PC-9 (cell line): ENCODE measurements around the gene PTPRA. TPM values are rescaled to one million over a fixed set of nuclear protein-coding genes. Genes with fewer than 3 reads are reported as not detected.

Experiments
- BruUV-seq: library from RNA; stranded (reverse); fragments of 400-500 nt; replicated peaks from 2 replicates; lab custom pipeline; 2021; lab: Mats Ljungman, UMichigan
- CTCF ChIA-PET: fragments of 300-600 bp; sonication (Branson Sonifier 250); formaldehyde crosslinking; loops from one replicate; lab custom pipeline; 2022; ENCODE audit warnings: antibody characterized with exemption; lab: Charles Lee
- POLR2A ChIA-PET: fragments of 300-600 bp; sonication (Branson Sonifier 250); formaldehyde crosslinking; loops from one replicate; lab custom pipeline; 2022; ENCODE audit warnings: antibody characterized with exemption; ENCODE audit not compliant: unreplicated experiment; lab: Charles Lee
- DNase-seq, 2 experiments: peaks; one replicate each; pipeline versions ENCODE4 v3.0.0 to v3.0.0-alpha.2; 2015 to 2022; ENCODE audit warnings: mixed read lengths in 1 of 2
- H2AFZ ChIP-seq: fragments of 200-600 bp; sonication (generic); 2 replicates; pipeline ENCODE4 v1.8.1; 2017; ENCODE audit warnings: antibody characterized with exemption
- H3F3A ChIP-seq: fragments of 200-600 bp; sonication (generic); 2 replicates; pipeline ENCODE4 v1.8.1; 2017; ENCODE audit warnings: antibody characterized with exemption, mild to moderate bottlenecking, low read depth; ENCODE audit not compliant: insufficient read depth
- H3K27ac ChIP-seq: fragments of 200-600 bp; sonication (generic); 2 replicates; pipeline ENCODE4 v1.6.1; 2016; ENCODE audit warnings: mixed run types
- H3K27me3 ChIP-seq: fragments of 200-600 bp; sonication (generic); 2 replicates; pipeline ENCODE4 v1.6.1; 2016; ENCODE audit warnings: low read depth, mixed run types; ENCODE audit not compliant: insufficient read depth
- H3K36me3 ChIP-seq: fragments of 200-600 bp; sonication (generic); 2 replicates; pipeline ENCODE4 v1.6.1; 2016; ENCODE audit warnings: low read depth, mixed run types
- H3K4me1 ChIP-seq: fragments of 200-600 bp; sonication (generic); replicated peaks from 2 replicates; pipeline ENCODE4 v1.6.1; 2016; ENCODE audit warnings: mixed run types; ENCODE audit not compliant: insufficient read depth
- H3K4me2 ChIP-seq: fragments of 200-600 bp; sonication (generic); 2 replicates; pipeline ENCODE4 v1.6.1; 2017; ENCODE audit warnings: mixed run types
- H3K4me3 ChIP-seq: fragments of 200-600 bp; sonication (generic); 2 replicates; pipeline ENCODE4 v1.6.1; 2016; ENCODE audit warnings: mixed run types
- H3K79me2 ChIP-seq: fragments of 200-600 bp; sonication (generic); 2 replicates; pipeline ENCODE4 v1.6.1; 2017; ENCODE audit warnings: low read depth, mixed run types
- H3K9me2 ChIP-seq: fragments of 200-600 bp; sonication (generic); 2 replicates; pipeline ENCODE4 v1.8.1; 2017; ENCODE audit warnings: mild to moderate bottlenecking; ENCODE audit not compliant: insufficient read depth
- H3K9me3 ChIP-seq: fragments of 200-600 bp; sonication (generic); 2 replicates; pipeline ENCODE4 v1.8.1; 2016; ENCODE audit warnings: low read depth; ENCODE audit not compliant: insufficient read depth
- H4K20me1 ChIP-seq: fragments of 200-600 bp; sonication (generic); 2 replicates; pipeline ENCODE4 v1.8.1; 2017; ENCODE audit not compliant: insufficient read depth
- EZH2 ChIP-seq: fragments of 200-600 bp; sonication (generic); IDR thresholded peaks from 2 replicates; pipeline ENCODE4 v1.8.0; 2017; ENCODE audit warnings: antibody characterized with exemption, low read depth
- intact Hi-C: fragments of 100-400 bp; cut with micrococcal nuclease; formaldehyde crosslinking; loops from one replicate; pipeline ENCODE4 v1.10.0; 2022; ENCODE audit not compliant: unreplicated experiment
- total RNA-seq: library from RNA; stranded (reverse); gene quantifications from 2 replicates; pipeline ENCODE4 v1.2.3, GENCODE V29; 2021
- TF ChIP-seq, protein P1 (sequence below): fragments of 200-600 bp; sonication (generic); conservative IDR thresholded peaks from 2 replicates; pipeline ENCODE4 v1.6.1; 2017; ENCODE audit warnings: mixed run types, antibody characterized with exemption, mild to moderate bottlenecking, moderate library complexity

Gene PTPRA
- total RNA-seq, 1 experiment from 2014 or later: 48.8 TPM

DNA sequence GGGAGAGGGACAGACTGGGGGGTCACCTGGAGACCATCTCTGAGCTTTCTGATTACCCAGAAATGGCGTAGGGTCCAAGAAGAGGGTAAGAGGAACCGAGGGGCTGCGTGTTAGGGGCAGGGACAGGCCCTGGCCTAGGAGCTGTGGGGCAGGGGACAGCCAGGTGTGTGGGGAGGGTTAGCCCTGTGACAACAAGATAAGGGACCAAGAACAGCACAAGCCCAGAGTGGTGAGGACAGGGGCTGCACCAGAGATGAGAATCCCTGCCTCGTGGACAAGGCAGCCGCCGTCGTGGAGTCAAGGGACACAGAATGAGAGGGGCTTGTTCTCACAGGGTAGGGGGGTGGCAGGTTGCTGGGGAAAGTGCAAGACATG is 211.7 kb downstream of the PTPRA start:
- Histone ChIP-seq H3K9me3 (no peaks in the 10 kb centered on the region), H3K4me1 (peaks cover 12% of the 10 kb centered on the region), H3K9me2 (no peaks in the 10 kb centered on the region), H3K36me3 (no peaks in the 10 kb centered on the region), H3K79me2 (no peaks in the 10 kb centered on the region), H3K4me2 (no peak overlapping the region), H4K20me1 (no peaks in the 10 kb centered on the region), H3F3A (no peaks in the 10 kb centered on the region; the same call in 1 of the 2 replicates), H2AFZ (no peak overlapping the region), H3K4me3 (no peak overlapping the region), H3K27ac (no peak overlapping the region), H3K27me3 (no peaks in the 10 kb centered on the region; the same call in 1 of the 2 replicates)
- TF ChIP-seq, protein P1, sequence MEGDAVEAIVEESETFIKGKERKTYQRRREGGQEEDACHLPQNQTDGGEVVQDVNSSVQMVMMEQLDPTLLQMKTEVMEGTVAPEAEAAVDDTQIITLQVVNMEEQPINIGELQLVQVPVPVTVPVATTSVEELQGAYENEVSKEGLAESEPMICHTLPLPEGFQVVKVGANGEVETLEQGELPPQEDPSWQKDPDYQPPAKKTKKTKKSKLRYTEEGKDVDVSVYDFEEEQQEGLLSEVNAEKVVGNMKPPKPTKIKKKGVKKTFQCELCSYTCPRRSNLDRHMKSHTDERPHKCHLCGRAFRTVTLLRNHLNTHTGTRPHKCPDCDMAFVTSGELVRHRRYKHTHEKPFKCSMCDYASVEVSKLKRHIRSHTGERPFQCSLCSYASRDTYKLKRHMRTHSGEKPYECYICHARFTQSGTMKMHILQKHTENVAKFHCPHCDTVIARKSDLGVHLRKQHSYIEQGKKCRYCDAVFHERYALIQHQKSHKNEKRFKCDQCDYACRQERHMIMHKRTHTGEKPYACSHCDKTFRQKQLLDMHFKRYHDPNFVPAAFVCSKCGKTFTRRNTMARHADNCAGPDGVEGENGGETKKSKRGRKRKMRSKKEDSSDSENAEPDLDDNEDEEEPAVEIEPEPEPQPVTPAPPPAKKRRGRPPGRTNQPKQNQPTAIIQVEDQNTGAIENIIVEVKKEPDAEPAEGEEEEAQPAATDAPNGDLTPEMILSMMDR: no peak
- TF ChIP-seq EZH2: no peak
- no TSS peak for BruUV-seq
- no peak for DNase-seq
- intact Hi-C loops: no loop called here
- ChIA-PET CTCF (no interaction called here), POLR2A (no interaction called here)

DNA sequence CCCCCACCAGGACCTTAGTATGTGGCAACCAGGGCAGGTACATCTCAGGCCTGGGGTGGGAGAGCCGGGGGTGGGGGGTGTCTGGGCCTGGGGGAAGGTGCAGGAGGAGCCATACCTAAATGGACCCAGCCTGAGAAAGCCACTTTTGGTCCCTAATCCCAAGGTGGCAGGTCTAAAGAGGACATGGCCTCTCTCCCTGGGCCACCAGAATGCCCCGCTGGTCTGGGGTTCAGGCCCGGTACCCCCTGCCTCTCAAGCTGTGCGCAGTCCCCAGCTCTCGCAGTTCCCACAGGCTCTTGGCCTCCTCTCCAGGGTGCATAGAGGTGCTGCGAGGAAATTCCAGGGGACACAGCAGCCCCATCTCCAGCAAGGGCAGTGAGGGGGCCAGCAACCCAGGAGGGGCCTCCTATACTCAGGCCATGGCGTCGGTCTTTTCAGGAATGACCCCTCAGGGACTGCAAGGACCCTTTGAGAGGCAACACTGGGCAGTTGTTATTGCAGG is 212.3 kb downstream of the PTPRA start:
- BruUV-seq: no TSS peak
- Histone ChIP-seq H3K9me3 (no peaks in the 10 kb centered on the region), H3K27me3 (peaks cover 4% of the 10 kb centered on the region; the same call in 1 of the 2 replicates), H3K4me1 (peaks cover 9% of the 10 kb centered on the region), H3K27ac (no peak overlapping the region), H3K4me2 (no peak overlapping the region), H4K20me1 (no peaks in the 10 kb centered on the region), H2AFZ (no peak overlapping the region), H3F3A (no peaks in the 10 kb centered on the region; the same call in 1 of the 2 replicates), H3K79me2 (no peaks in the 10 kb centered on the region), H3K36me3 (no peaks in the 10 kb centered on the region), H3K9me2 (no peaks in the 10 kb centered on the region), H3K4me3 (no peak overlapping the region)
- CTCF ChIA-PET: interaction anchor here (0.6 kb wide), 1 partner anchor 349 kb away, joined by 5 read pairs; no protein-coding TSS in a partner anchor
- POLR2A ChIA-PET: no interaction called here
- no peak for DNase-seq
- intact Hi-C loops: no loop called here
- no peak for TF ChIP-seq EZH2
- TF ChIP-seq, protein P1: no peak

DNA sequence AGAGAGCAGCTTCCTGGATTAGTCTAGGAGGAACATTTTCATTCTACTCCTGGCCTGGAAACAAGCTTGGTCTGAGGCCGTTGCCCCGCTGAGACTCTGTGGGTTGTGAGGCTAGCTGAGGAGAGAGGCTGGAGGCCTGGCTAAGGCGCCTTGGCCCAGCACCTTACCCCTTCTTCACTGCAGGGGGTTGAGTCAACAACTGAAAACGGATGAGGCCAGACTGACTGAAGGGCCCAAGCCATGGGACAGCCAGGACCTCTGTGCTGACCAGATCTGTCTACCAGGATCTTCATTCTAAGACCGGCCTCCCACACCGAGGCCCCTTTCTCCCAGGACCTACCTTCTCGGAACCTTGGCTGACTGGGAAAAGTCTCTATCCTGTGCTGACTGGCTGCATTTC is 214.8 kb downstream of the PTPRA start:
- BruUV-seq: no TSS peak
- Histone ChIP-seq H4K20me1 (no peaks in the 10 kb centered on the region), H3K27ac (no peak overlapping the region), H3K4me2 (no peak overlapping the region), H2AFZ (no peak overlapping the region), H3F3A (no peaks in the 10 kb centered on the region), H3K4me3 (no peak overlapping the region), H3K4me1 (no peaks in the 10 kb centered on the region), H3K9me3 (no peaks in the 10 kb centered on the region), H3K79me2 (no peaks in the 10 kb centered on the region), H3K27me3 (peaks cover 4% of the 10 kb centered on the region; the same call in 1 of the 2 replicates), H3K36me3 (no peaks in the 10 kb centered on the region), H3K9me2 (no peaks in the 10 kb centered on the region)
- ChIA-PET POLR2A (interaction anchor here (0.6 kb wide), 1 partner anchor 732 kb away, joined by 3 read pairs; the partner anchor contains the start of gene AP5S1), CTCF (no interaction called here)
- no peak for DNase-seq
- intact Hi-C loops: no loop called here
- no peak for TF ChIP-seq EZH2
- TF ChIP-seq, protein P1: no peak

Other genes starting within 250 kb of the PTPRA start
- 194 and 210 TPM in 2 replicates for gene NOP56, start 220.8 kb upstream of the PTPRA start, total RNA-seq
- gene IDH3B, start 209.3 kb upstream of the PTPRA start, total RNA-seq: 130 and 144 TPM in 2 replicates
- 4.9 and 5.1 TPM in 2 replicates for gene EBF4, start 180.7 kb upstream of the PTPRA start, total RNA-seq
- not detected in 2 replicates for gene CPXM1, start 72.9 kb upstream of the PTPRA start, total RNA-seq
- not detected in 2 replicates for gene C20orf141, start 58.5 kb upstream of the PTPRA start, total RNA-seq
- gene TMEM239, start 57.1 kb upstream of the PTPRA start, total RNA-seq: not detected in 2 replicates
- gene PCED1A, start 32.8 kb upstream of the PTPRA start, total RNA-seq: 47.9 and 60.1 TPM in 2 replicates
- 21.5 and 31.9 TPM in 2 replicates for gene VPS16, start 32.7 kb upstream of the PTPRA start, total RNA-seq
- 0.65 and 1.1 TPM in 2 replicates for gene GNRH2, start 170.1 kb downstream of the PTPRA start, total RNA-seq
- gene MRPS26, start 172.6 kb downstream of the PTPRA start, total RNA-seq: 58.3 and 84.9 TPM in 2 replicates
- not detected in 2 replicates for gene OXT, start 198.1 kb downstream of the PTPRA start, total RNA-seq
- not detected in 2 replicates for gene AVP, start 211.2 kb downstream of the PTPRA start, total RNA-seq